Measurements from ENCODE around the gene NRIP1. TPM values are rescaled to one million over a fixed set of nuclear protein-coding genes. Genes with fewer than 3 reads are reported as not detected.

Gene NRIP1
- total RNA-seq, 4 donors from 2014 or later, result 21.5 to 30.7 (median 28.2) TPM

DNA sequence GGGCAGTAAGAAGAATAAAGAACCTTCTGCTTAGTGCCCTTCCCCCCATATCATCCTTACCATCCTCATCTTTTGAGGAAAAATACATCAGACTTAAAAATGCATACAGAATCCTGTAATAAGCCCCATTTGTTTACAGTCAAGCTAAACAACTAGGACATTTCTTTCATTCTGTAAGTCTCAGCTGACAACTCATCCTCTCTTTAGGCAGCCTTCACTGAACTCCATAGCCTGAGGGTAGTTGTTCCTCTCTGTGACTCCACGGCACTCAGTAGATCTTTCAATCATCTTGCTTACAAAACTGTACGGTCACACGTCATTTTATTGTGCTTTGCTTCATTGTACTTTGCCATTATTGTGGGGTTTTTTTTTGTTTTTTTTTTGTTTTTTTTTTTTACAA, 82.5 kb downstream of the NRIP1 start:
- TF ChIP-seq, protein P1, sequence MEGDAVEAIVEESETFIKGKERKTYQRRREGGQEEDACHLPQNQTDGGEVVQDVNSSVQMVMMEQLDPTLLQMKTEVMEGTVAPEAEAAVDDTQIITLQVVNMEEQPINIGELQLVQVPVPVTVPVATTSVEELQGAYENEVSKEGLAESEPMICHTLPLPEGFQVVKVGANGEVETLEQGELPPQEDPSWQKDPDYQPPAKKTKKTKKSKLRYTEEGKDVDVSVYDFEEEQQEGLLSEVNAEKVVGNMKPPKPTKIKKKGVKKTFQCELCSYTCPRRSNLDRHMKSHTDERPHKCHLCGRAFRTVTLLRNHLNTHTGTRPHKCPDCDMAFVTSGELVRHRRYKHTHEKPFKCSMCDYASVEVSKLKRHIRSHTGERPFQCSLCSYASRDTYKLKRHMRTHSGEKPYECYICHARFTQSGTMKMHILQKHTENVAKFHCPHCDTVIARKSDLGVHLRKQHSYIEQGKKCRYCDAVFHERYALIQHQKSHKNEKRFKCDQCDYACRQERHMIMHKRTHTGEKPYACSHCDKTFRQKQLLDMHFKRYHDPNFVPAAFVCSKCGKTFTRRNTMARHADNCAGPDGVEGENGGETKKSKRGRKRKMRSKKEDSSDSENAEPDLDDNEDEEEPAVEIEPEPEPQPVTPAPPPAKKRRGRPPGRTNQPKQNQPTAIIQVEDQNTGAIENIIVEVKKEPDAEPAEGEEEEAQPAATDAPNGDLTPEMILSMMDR (IDR thresholded peaks at IDR 0.05), result no peak
- TF ChIP-seq POLR2A (IDR thresholded peaks at IDR 0.05) (no peak), EP300 (IDR thresholded peaks at IDR 0.05) (no peak), POLR2AphosphoS5 (IDR thresholded peaks at IDR 0.05) (no peak)
- WGBS, 2 donors (ENCODE audit: low coverage in 1 of 2), result 48 to 100% methylated on average over 3 of the region's 3 CpGs
- no peaks in the 10 kb centered on the region for H3K9me3 ChIP-seq
- H3K4me1 ChIP-seq, result peaks cover 0 to 5% (median 0%) of the 10 kb centered on the region in 3 donors
- no peak overlapping the region for H3K27ac ChIP-seq
- H3K4me3 ChIP-seq, result no peak overlapping the region
- H3K27me3 ChIP-seq, result no peaks in the 10 kb centered on the region
- peaks cover 0 to 9% of the 10 kb centered on the region in 2 donors for H3K36me3 ChIP-seq
- no peak for ATAC-seq

DNA sequence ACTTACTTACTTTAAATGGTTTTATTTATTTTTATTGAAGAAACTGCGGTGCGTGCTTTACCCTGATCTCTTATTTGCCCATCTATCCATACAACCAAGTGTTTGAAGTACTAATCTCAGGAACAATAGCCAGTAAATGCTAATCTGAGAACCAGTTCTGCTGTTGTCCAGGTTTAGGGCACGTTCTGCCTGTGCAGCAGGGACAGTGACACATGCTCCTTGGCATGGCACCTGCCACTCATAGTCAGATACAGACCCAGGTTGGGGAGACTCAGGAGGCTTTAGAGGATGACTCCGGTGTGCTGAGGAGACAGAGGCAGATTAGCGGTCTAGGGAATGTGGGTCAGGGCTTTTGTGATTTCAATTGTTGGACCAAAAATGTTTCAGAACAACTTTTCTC, 83.6 kb downstream of the NRIP1 start:
- Histone ChIP-seq H3K9me3 (no peaks in the 10 kb centered on the region), H3K27me3 (no peaks in the 10 kb centered on the region), H3K27ac (no peak overlapping the region), H3K4me1 (peaks cover 0 to 4% (median 0%) of the 10 kb centered on the region in 3 donors), H3K4me3 (no peak overlapping the region), H3K36me3 (peaks cover 0 to 9% of the 10 kb centered on the region in 2 donors)
- TF ChIP-seq POLR2AphosphoS5 (IDR thresholded peaks at IDR 0.05), result no peak
- no peak for TF ChIP-seq EP300 (IDR thresholded peaks at IDR 0.05)
- TF ChIP-seq POLR2A (IDR thresholded peaks at IDR 0.05), result no peak
- TF ChIP-seq, protein P1 (IDR thresholded peaks at IDR 0.05), result no peak
- 82 to 92% methylated on average over 4 to 5 of the region's 5 CpGs for WGBS, 2 donors (ENCODE audit: low coverage in 1 of 2)
- ATAC-seq, result no peak

DNA sequence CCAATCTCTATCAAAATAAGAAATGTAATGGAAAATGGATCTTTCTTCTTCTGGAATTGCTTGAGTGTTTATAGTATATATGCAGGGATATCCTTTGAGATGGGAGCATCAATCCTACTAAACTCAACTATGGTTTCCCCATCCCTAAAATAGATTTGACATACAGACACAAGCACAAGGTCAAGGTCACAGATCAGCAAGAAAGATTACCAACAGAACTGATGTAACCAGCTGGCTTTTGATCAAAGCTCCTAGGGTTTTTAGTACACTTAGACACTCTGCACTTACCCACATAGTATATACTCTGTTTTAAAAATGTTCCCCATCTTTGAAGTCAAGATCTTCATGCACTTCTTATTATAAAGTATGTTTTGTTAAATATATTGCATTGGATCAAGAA, 85.5 kb downstream of the NRIP1 start:
- Histone ChIP-seq H3K9me3 (no peaks in the 10 kb centered on the region), H3K27ac (no peak overlapping the region), H3K27me3 (no peaks in the 10 kb centered on the region), H3K4me3 (no peak overlapping the region), H3K36me3 (peaks cover 0 to 6% of the 10 kb centered on the region in 2 donors), H3K4me1 (peaks cover 0 to 4% (median 0%) of the 10 kb centered on the region in 3 donors)
- ATAC-seq, result no peak
- TF ChIP-seq, protein P1 (IDR thresholded peaks at IDR 0.05), result no peak
- TF ChIP-seq EP300 (IDR thresholded peaks at IDR 0.05), result no peak
- no peak for TF ChIP-seq POLR2A (IDR thresholded peaks at IDR 0.05)
- no peak for TF ChIP-seq POLR2AphosphoS5 (IDR thresholded peaks at IDR 0.05)

DNA sequence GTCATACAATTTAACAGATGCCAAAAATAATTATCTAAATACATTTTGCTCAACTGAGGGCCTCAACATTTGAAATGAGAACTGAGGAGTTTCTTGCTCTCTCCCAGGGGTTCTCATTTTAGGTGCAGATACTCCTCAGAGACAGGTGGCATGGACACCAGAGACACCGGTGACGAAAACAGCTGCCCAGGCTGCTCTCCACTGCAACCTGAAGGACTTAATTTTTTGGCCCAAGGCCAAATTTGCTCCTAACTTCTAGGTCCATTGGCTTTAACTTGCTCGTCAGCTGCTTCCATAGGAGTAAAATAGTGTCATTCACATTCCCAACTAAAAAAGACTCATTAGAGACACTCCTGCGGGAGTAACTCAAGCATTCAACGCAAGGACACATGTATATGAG, 87.0 kb downstream of the NRIP1 start:
- no peak for ATAC-seq
- no peaks in the 10 kb centered on the region for H3K9me3 ChIP-seq
- no peaks in the 10 kb centered on the region for H3K27me3 ChIP-seq
- H3K36me3 ChIP-seq, result no peaks in the 10 kb centered on the region
- peaks cover 0 to 4% (median 0%) of the 10 kb centered on the region in 3 donors for H3K4me1 ChIP-seq
- H3K27ac ChIP-seq, result no peak overlapping the region
- H3K4me3 ChIP-seq, result no peak overlapping the region
- TF ChIP-seq POLR2AphosphoS5 (IDR thresholded peaks at IDR 0.05) (no peak), POLR2A (IDR thresholded peaks at IDR 0.05) (no peak), EP300 (IDR thresholded peaks at IDR 0.05) (no peak)
- TF ChIP-seq, protein P1 (IDR thresholded peaks at IDR 0.05), result no peak
- WGBS, 2 donors (ENCODE audit: low coverage in 1 of 2), result 96 to 100% methylated on average over 3 to 5 of the region's 5 CpGs

DNA sequence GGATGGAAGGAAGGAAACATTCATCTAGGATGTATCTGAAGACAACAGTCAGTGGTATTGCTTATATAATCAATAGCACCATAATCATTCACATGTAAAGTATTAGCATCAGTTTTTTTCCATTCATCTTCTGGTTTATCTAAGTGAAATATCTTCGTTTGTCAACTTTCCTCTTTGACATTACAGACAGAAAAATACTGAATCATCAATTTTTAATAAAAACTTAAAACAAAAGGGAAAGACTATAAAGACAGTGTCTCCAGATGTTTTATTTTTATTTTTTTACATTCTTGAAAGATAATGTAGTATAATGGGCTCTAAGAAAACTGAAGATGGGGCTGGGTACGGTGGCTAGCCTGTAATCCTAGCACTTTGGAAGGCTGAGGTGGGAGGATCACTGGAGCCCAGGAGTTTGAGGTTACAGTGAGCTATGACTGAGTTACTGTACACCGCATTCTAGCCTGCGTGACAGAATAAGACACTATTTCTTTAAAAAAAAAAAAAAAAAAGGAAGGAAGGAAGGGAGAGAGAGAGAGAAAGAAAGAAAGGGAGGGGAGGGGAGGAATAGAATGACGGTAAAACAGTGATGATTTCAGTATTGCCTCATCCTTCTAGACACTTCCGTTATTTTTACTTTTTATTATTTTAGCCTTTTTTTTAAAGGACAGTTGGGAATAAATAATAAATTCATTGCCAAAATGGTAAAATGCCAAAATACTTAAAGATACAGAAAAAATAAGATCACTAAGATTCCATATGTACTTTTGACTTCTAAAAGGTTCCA, 89.5 kb downstream of the NRIP1 start:
- no peak for ATAC-seq
- TF ChIP-seq EP300 (IDR thresholded peaks at IDR 0.05) (no peak), POLR2AphosphoS5 (IDR thresholded peaks at IDR 0.05) (no peak), POLR2A (IDR thresholded peaks at IDR 0.05) (no peak)
- TF ChIP-seq, protein P1 (IDR thresholded peaks at IDR 0.05), result no peak
- no peaks in the 10 kb centered on the region for H3K27me3 ChIP-seq

More for the DNA sequence above, 89.5 kb downstream of the NRIP1 start:
- no peak overlapping the region for H3K4me3 ChIP-seq
- no peak overlapping the region for H3K27ac ChIP-seq
- WGBS, 2 donors (ENCODE audit: low coverage in 1 of 2), result 73 to 84% methylated on average over 6 of the region's 6 CpGs
- peaks cover 0 to 4% (median 0%) of the 10 kb centered on the region in 3 donors for H3K4me1 ChIP-seq
- H3K36me3 ChIP-seq, result no peaks in the 10 kb centered on the region
- no peaks in the 10 kb centered on the region for H3K9me3 ChIP-seq

All from gastroesophageal sphincter (tissue), 4 donors.